ENCODE measurements around the gene EVX1.

GRCh38 chr7:27203964-27204594, 38.5 kb upstream of the EVX1 start:
- TF ChIP-seq EZH2phosphoT487 (IDR thresholded peaks at IDR 0.05; ENCODE audit: insufficient read depth, low read depth): no peak
- TF ChIP-seq EZH2 (IDR thresholded peaks at IDR 0.05; ENCODE audit: insufficient read depth, poor library complexity, severe bottlenecking): no peak

All from GM23248 (cell line).